ENCODE results near the gene NEXN. TPM values are rescaled to one million over a fixed set of nuclear protein-coding genes. Genes with fewer than 3 reads are reported as not detected.

NEXN gene
- total RNA-seq, 1 donor from 2014 or later = 6.3 TPM

Other genes with a start within 250 kb of the NEXN start
- gene ZZZ3, start 206.0 kb upstream of the NEXN start, total RNA-seq = 39.4 and 79.6 TPM in 2 replicates
- 59.1 and 123 TPM in 2 replicates for gene USP33, start 128.8 kb upstream of the NEXN start, total RNA-seq
- gene MIGA1, start 109.0 kb upstream of the NEXN start, total RNA-seq = 8.1 and 20.8 TPM in 2 replicates
- 74.8 and 85.6 TPM in 2 replicates for gene FUBP1, start 90.4 kb downstream of the NEXN start, total RNA-seq
- gene DNAJB4, start 116.3 kb downstream of the NEXN start, total RNA-seq = 156 and 267 TPM in 2 replicates
- gene GIPC2, start 157.3 kb downstream of the NEXN start, total RNA-seq = 25.3 and 32.3 TPM in 2 replicates